Measurements from ENCODE around the gene NBEAL2. TPM values are rescaled to one million over a fixed set of nuclear protein-coding genes. Genes with fewer than 3 reads are reported as not detected.
"Not testable (repeated sequence)": the region's sequence is repeated elsewhere in the genome, so short reads cannot be mapped to it uniquely, and the experiment has no call there.

Gene NBEAL2
- total RNA-seq, 1 donor from 2014 or later: 16.5 TPM

GRCh38 chr3:46960835-46961234, 18.6 kb upstream of the NBEAL2 start:
- DNase-seq (ENCODE audit: low read depth in 2 of 2): no peak

- no peak for DNase-seq (ENCODE audit: low read depth in 2 of 2)
Observed at GRCh38 chr3:46962427-46962826, 17.0 kb upstream of the NBEAL2 start.

GRCh38 chr3:46962990-46963389, 16.5 kb upstream of the NBEAL2 start:
- DNase-seq (ENCODE audit: low read depth in 2 of 2): no peak

GRCh38 chr3:46964038-46964590, 15.4 kb upstream of the NBEAL2 start:
- not testable (repeated sequence) for DNase-seq (ENCODE audit: low read depth in 2 of 2)

- DNase-seq (ENCODE audit: low read depth in 2 of 2): no peak
Observed at GRCh38 chr3:46965151-46965550, 14.3 kb upstream of the NBEAL2 start.

- DNase-seq (ENCODE audit: low read depth in 2 of 2): no peak
Observed at GRCh38 chr3:46966811-46967210, 12.7 kb upstream of the NBEAL2 start.

GRCh38 chr3:46968783-46969428, 10.6 kb upstream of the NBEAL2 start:
- no peak for DNase-seq (ENCODE audit: low read depth in 2 of 2)

GRCh38 chr3:46970391-46971091, 8.9 kb upstream of the NBEAL2 start:
- DNase-seq (ENCODE audit: low read depth in 2 of 2): peak; percentile 28 to 62

GRCh38 chr3:46971151-46971550, 8.3 kb upstream of the NBEAL2 start:
- no peak for DNase-seq (ENCODE audit: low read depth in 2 of 2)

- no peak for DNase-seq (ENCODE audit: low read depth in 2 of 2)
Observed at GRCh38 chr3:46971742-46972141, 7.7 kb upstream of the NBEAL2 start.

- no peak for DNase-seq (ENCODE audit: low read depth in 2 of 2)
Observed at GRCh38 chr3:46972396-46972795, 7.1 kb upstream of the NBEAL2 start.

GRCh38 chr3:46974421-46975171, 4.9 kb upstream of the NBEAL2 start:
- DNase-seq (ENCODE audit: low read depth in 2 of 2): no peak

- DNase-seq (ENCODE audit: low read depth in 2 of 2): peak; percentile 99
Observed at GRCh38 chr3:46976326-46977190, 2.9 kb upstream of the NBEAL2 start, which contains the start of gene CCDC12. CCDC12 (minus strand) TSS chr3:46976745; CDS start chr3:46976732, 13 bp downstream.

GRCh38 chr3:46977811-46978195, 1.7 kb upstream of the NBEAL2 start:
- no peak for DNase-seq (ENCODE audit: low read depth in 2 of 2)

- DNase-seq (ENCODE audit: low read depth in 2 of 2): no peak
Observed at GRCh38 chr3:46978381-46978780, 1.1 kb upstream of the NBEAL2 start.

GRCh38 chr3:46979958-46980497, 562 bp downstream of the NBEAL2 start:
- peak; percentile 25 to 30 for DNase-seq (ENCODE audit: low read depth in 2 of 2)

GRCh38 chr3:46981932-46982471, 2.5 kb downstream of the NBEAL2 start:
- DNase-seq (ENCODE audit: low read depth in 2 of 2): peak; percentile 40 to 53

GRCh38 chr3:46982546-46982945, 3.1 kb downstream of the NBEAL2 start:
- DNase-seq (ENCODE audit: low read depth in 2 of 2): no peak

- DNase-seq (ENCODE audit: low read depth in 2 of 2): no peak
Observed at GRCh38 chr3:46984591-46985459, 5.4 kb downstream of the NBEAL2 start.

- no peak for DNase-seq (ENCODE audit: low read depth in 2 of 2)
Observed at GRCh38 chr3:46985588-46985987, 6.1 kb downstream of the NBEAL2 start.
